Neuron (in vitro differentiated cells): ENCODE data around the gene CBLC.
"Not testable (repeated sequence)": the region's sequence is repeated elsewhere in the genome, so short reads cannot be mapped to it uniquely, and the experiment has no call there.

Source experiments
- H2AFZ ChIP-seq: one replicate; pipeline ENCODE4 v1.6.1; 2013; ENCODE audit warnings: low read depth, mild to moderate bottlenecking, inconsistent platforms, low read length, moderate library complexity
- H3K27me3 ChIP-seq: one replicate; pipeline ENCODE4 v1.6.1; 2013; ENCODE audit warnings: low read length; ENCODE audit not compliant: insufficient read depth
- H3K36me3 ChIP-seq: one replicate; pipeline ENCODE4 v1.6.1; 2013; ENCODE audit warnings: low read length; ENCODE audit not compliant: insufficient read depth
- H3K4me1 ChIP-seq: one replicate; pipeline ENCODE4 v1.6.1; 2013; ENCODE audit warnings: low read length; ENCODE audit not compliant: insufficient read depth
- H3K4me3 ChIP-seq: 2 replicates; pipeline ENCODE4 v1.5.1; 2013; ENCODE audit warnings: mild to moderate bottlenecking, low read length, moderate library complexity
- H3K9me3 ChIP-seq: one replicate; pipeline ENCODE4 v1.6.1; 2013; ENCODE audit warnings: low read length

CBLC gene

DNA sequence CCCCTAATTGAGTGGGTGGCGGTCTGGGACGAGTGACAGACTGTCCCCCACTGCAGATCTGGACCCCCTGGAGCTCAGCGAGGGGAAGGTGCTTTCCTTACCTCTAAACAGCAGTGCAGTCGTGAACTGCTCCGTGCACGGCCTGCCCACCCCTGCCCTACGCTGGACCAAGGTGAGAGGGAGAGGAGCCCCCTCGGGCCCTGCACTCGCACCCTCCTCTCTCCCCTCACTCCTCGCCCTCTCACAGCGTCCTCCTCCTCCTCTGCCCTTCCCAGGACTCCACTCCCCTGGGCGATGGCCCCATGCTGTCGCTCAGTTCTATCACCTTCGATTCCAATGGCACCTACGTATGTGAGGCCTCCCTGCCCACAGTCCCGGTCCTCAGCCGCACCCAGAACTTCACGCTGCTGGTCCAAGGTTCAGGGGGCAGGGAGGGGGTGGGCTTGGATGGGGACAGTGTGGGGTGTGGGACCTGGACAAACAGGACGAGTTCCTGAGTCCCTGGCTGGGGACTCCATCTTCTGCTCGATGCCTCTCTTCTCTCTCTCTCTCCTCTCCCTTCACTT, 40.9 kb downstream of the CBLC start:
- peaks cover 6% of the 10 kb centered on the region for H3K4me1 ChIP-seq
- H3K4me3 ChIP-seq, result no peak overlapping the region
- H2AFZ ChIP-seq, result no peak overlapping the region
- no peaks in the 10 kb centered on the region for H3K36me3 ChIP-seq
- no peaks in the 10 kb centered on the region for H3K9me3 ChIP-seq
- H3K27me3 ChIP-seq, result no peaks in the 10 kb centered on the region

DNA sequence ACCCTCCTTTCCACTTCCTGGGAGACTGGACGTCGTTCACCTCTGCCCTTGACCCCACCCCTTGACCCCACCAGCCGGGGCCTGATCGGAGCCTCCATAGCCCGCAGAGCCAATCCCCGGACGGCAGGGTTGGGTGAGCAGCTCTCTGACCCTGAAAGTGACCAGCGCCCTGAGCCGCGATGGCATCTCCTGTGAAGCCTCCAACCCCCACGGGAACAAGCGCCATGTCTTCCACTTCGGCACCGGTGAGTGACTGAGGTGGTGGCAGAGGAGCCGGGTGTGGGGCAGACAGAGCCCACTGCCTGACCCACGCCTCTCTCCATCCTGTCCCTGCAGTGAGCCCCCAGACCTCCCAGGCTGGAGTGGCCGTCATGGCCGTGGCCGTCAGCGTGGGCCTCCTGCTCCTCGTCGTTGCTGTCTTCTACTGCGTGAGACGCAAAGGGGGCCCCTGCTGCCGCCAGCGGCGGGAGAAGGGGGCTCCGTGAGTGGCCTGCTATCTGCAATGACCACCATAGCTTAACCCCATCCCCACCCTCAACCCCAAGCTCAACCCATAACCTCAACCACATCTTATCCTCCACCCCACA, 41.6 kb downstream of the CBLC start:
- Histone ChIP-seq H3K4me3 (no peak overlapping the region), H3K27me3 (no peaks in the 10 kb centered on the region), H3K36me3 (no peaks in the 10 kb centered on the region), H2AFZ (no peak overlapping the region), H3K4me1 (peaks cover 6% of the 10 kb centered on the region), H3K9me3 (no peaks in the 10 kb centered on the region)

DNA sequence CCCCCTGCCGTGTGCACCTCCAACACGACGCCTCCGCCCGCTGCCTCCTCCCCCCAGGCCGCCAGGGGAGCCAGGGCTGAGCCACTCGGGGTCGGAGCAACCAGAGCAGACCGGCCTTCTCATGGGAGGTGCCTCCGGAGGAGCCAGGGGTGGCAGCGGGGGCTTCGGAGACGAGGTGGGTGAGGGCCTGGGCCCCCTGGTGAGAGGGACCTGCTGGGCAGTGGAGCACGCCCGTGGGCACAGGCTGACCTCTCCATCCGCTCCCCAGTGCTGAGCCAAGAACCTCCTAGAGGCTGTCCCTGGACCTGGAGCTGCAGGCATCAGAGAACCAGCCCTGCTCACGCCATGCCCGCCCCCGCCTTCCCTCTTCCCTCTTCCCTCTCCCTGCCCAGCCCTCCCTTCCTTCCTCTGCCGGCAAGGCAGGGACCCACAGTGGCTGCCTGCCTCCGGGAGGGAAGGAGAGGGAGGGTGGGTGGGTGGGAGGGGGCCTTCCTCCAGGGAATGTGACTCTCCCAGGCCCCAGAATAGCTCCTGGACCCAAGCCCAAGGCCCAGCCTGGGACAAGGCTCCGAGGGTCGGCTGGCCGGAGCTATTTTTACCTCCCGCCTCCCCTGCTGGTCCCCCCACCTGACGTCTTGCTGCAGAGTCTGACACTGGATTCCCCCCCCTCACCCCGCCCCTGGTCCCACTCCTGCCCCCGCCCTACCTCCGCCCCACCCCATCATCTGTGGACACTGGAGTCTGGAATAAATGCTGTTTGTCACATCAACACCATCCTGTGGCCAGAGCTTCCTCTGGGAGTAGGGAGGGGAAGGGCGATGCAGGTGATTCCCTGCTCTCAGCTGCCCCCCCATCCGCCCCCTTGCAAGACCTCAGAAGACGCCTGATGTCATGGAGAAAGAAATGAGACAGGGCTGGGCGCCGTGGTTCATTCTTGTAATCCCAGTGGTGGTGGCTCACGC, 43.2 kb downstream of the CBLC start:
- H3K4me3 ChIP-seq, result no peak overlapping the region
- H3K36me3 ChIP-seq, result no peaks in the 10 kb centered on the region
- no peaks in the 10 kb centered on the region for H3K27me3 ChIP-seq
- H3K9me3 ChIP-seq, result no peaks in the 10 kb centered on the region
- H3K4me1 ChIP-seq, result peaks cover 6% of the 10 kb centered on the region
- H2AFZ ChIP-seq, result no peak overlapping the region

DNA sequence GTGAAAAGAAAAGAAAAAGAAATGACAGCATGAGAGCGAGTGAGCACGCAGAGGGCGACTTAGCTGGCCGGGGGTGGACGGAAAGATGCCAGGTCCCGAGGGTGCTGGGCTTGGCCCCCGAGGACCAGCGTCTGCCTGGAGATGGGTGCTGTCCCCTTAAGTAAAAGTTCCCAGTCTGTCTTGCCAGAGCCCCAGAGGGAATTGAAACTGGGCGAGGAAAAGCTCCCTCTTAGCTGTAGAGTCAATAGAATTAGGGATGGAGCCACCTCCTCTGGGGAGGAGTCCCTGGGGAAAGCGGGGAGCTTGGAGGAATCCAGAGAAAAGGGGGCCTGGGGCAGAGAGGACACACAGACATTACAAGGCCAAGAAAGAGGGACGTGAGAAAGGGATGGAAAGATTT, 44.5 kb downstream of the CBLC start:
- H3K9me3 ChIP-seq, result no peaks in the 10 kb centered on the region
- no peaks in the 10 kb centered on the region for H3K36me3 ChIP-seq
- peaks cover 6% of the 10 kb centered on the region for H3K4me1 ChIP-seq
- no peaks in the 10 kb centered on the region for H3K27me3 ChIP-seq
- no peak overlapping the region for H2AFZ ChIP-seq
- H3K4me3 ChIP-seq, result no peak overlapping the region

DNA sequence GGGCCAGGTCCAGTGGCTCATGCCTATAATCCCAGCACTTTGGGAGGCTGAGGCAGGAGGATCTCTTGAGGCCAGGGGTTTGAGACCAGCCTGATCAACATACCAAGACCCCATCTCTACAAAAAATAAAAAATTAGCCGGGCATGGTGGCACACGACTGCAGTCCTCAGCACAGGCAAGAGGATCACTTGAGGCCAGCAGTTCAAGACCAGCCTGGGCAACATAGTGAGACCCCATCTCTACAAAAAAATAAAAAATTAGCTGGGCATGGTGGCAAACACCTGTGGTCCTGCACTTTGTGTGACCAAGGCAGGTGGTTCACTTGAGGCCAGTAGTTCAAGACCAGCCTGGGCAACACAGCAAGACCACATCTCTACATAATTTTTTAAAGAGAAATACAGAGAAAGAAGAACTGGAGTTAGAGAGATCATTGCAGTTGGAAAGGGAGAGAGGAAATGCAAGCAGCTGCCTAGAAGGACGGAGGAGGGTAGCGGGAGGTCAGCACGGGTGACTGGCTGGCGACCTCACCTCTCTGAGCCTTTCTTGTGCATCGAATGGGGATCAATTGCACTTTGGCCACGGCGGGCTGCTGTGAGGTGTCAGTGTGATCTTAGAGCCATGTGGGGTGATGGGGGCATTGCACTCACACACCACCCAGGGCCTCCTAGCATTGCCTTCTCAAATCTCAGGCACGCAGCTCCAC, 45.1 kb downstream of the CBLC start:
- H3K4me1 ChIP-seq, result peaks cover 6% of the 10 kb centered on the region
- no peaks in the 10 kb centered on the region for H3K36me3 ChIP-seq
- H2AFZ ChIP-seq, result no peak overlapping the region
- H3K4me3 ChIP-seq, result no peak overlapping the region
- H3K9me3 ChIP-seq, result no peaks in the 10 kb centered on the region
- no peaks in the 10 kb centered on the region for H3K27me3 ChIP-seq

DNA sequence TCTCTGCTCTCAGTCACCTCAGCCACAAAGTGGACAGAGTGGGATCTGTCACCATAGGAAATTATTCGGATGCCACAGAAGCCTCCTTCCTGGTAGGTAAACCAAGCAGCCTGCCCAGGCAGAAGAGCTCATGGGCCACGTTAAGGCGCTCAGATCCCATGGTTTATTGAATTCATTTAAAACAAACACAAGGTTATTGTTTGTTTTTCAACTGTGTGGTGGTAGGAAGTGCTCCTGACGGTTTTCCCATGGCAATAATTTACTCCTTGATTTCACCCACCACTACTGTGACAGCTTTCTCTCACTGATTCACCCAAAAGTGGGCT, 45.6 kb downstream of the CBLC start:
- Histone ChIP-seq H3K36me3 (no peaks in the 10 kb centered on the region), H3K4me1 (peaks cover 6% of the 10 kb centered on the region), H3K4me3 (no peak overlapping the region), H2AFZ (no peak overlapping the region), H3K9me3 (no peaks in the 10 kb centered on the region), H3K27me3 (no peaks in the 10 kb centered on the region)

DNA sequence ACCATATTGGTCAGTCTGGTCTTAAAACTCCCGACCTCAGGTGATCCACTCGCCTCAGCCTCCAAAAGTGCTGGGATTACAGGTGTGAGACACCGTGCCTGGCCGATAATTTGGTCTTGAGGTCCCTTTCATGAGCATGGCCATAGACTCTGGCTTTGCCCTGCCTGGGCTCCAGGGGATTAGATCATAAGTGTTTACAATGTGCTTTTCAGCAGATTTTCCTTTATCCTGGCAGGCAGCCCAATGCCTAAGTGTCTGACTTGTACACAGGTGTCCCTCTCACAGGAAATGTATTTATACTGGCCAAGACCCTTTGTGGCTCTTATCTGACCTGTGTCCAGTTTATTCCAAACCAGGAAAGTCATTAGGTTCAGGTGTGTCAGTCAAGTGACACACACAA, 47.1 kb downstream of the CBLC start:
- Histone ChIP-seq H3K27me3 (no peaks in the 10 kb centered on the region), H3K4me1 (peaks cover 6% of the 10 kb centered on the region), H3K36me3 (no peaks in the 10 kb centered on the region), H3K4me3 (no peak overlapping the region), H2AFZ (no peak overlapping the region), H3K9me3 (no peaks in the 10 kb centered on the region)

DNA sequence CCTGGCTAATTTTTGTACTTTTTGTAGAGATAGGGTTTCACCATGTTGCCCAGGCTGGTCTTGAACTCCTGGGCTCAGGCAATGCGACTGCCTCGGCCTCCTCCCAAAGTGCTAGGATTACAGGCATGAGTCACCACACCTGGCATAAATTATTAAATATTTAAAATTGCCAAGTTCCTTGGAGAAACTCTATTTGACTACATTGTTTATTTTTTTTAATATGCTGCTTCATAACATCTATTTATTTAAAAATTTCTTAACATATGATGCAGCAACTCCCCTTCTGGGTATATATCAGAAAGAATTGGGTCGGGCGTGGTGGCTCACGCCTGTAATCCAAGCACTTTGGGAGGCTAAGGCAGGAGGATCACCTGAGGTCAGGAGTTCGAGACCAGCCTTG, 55.2 kb downstream of the CBLC start:
- H3K27me3 ChIP-seq, H3K4me3 ChIP-seq, H3K9me3 ChIP-seq, H2AFZ ChIP-seq, H3K36me3 ChIP-seq, H3K4me1 ChIP-seq: not testable (repeated sequence)

DNA sequence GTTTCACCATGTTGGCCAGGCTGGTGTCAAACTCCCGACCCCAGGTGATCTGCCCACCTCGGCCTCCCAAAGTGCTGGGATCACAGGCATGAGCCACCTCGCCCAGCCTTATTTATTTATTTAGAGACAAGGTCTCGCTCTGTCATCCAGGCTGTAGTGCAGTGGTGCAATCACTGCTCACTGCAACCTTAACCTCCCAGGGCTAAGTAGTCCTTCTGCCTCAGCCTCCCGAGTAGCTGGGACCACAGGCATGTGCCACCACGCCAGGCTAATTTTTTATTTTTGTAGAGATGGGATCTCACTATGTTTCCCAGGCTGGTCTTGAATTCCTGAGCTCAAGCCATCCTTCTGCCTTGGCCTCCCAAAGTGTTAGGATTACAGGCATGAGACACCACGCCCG, 56.7 kb downstream of the CBLC start:
- H3K4me3 ChIP-seq, H3K36me3 ChIP-seq, H2AFZ ChIP-seq, H3K27me3 ChIP-seq, H3K9me3 ChIP-seq, H3K4me1 ChIP-seq: not testable (repeated sequence)

DNA sequence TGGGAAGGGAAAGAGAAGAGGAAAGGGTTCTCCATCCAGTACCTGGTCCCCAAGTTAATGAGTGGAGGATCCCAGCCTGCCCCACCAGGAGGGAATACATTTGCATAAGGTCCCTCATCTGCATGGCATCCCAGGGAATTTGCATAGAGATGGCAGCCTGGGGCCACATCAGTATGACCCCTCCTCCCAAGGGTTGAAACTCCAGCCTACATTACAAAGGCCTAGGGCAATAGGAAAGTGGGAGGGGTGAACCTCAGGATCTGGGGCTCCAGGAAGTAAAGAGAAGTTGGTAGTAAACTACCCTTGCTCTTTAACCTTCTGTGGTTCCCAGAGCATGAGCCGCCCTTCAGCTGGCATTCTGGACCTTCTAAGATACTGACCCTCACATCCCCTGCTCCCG, 61.6 kb downstream of the CBLC start:
- H3K9me3 ChIP-seq, result no peaks in the 10 kb centered on the region
- no peak overlapping the region for H3K4me3 ChIP-seq
- no peaks in the 10 kb centered on the region for H3K4me1 ChIP-seq
- no peaks in the 10 kb centered on the region for H3K27me3 ChIP-seq
- H2AFZ ChIP-seq, result no peak overlapping the region
- H3K36me3 ChIP-seq, result no peaks in the 10 kb centered on the region

DNA sequence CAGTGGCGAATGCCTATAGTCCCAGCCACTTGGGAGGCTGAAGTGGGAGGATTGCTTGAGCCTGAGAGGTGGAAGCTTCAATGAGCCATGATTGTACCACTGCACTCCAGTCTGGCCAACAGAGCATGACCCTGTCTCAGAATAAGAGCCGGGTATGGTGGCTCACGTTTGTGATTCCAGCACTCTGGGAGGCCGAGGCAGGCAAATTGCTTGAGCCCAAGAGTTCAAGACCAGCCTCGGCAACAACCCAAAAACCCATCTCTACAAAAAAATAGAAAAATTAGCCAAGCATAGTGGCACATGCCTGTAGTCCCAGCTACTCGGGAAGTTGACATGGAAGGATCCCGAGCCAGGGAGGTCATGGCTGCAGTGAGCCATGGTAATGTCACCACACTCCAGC, 63.1 kb downstream of the CBLC start:
- no peak overlapping the region for H3K4me3 ChIP-seq
- H3K36me3 ChIP-seq, result no peaks in the 10 kb centered on the region

DNA sequence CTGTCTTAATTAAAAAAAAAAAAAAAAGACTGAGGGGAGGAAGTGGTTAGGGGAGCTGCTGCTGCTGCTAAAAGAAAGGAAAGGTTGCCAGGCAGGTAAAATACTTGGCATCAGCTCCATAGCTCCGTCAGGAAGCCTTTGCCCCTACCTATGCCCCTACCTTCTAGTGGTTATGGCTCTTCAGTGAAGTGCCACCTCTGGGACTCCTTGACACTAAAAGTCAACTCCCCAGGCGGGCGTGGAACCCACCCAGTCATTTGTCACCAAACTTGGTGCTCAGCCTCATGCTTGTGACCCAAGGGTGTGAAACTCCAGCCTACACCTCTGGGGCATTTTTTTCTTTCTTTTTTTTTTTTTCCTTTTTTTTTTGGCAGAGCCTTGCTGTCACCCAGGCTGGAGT, 63.5 kb downstream of the CBLC start:
- H3K36me3 ChIP-seq, result no peaks in the 10 kb centered on the region
- no peaks in the 10 kb centered on the region for H3K9me3 ChIP-seq
- no peaks in the 10 kb centered on the region for H3K27me3 ChIP-seq
- peaks cover 7% of the 10 kb centered on the region for H3K4me1 ChIP-seq
- no peak overlapping the region for H2AFZ ChIP-seq
- H3K4me3 ChIP-seq, result no peak overlapping the region

More for the DNA sequence above, 63.1 kb downstream of the CBLC start:
- no peak overlapping the region for H2AFZ ChIP-seq
- H3K27me3 ChIP-seq, result no peaks in the 10 kb centered on the region
- H3K4me1 ChIP-seq, result peaks cover 7% of the 10 kb centered on the region
- no peaks in the 10 kb centered on the region for H3K9me3 ChIP-seq

DNA sequence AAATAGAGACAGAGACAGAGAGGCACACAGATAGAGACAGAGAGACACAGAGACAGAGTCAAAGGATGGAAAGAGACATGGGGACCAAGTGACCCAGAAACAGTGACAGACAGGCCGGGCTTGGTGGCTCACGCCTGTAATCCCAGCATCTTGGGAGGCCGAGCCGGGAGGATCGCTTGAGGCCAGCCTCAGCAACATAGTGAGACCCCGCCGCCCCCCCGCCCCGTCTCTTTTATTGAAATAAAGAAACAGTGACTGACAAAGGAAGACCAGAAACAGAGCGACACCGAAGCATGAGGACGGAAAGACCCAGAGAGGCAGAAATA, 67.6 kb downstream of the CBLC start:
- Histone ChIP-seq H3K27me3 (no peaks in the 10 kb centered on the region), H2AFZ (peak overlapping the region; percentile 21), H3K36me3 (no peaks in the 10 kb centered on the region), H3K4me3 (peak overlapping the region; percentile 60), H3K4me1 (peaks cover 28% of the 10 kb centered on the region), H3K9me3 (no peaks in the 10 kb centered on the region)
